Activated CD8-positive, alpha-beta T cell treated with anti-CD3 and anti-CD28 coated beads for 36 hours (primary cell): Measurements from ENCODE around the gene SMIM27. TPM values are rescaled to one million over a fixed set of nuclear protein-coding genes. Genes with fewer than 3 reads are reported as not detected.
A peak's percentile ranks its signal among the peaks of the same experiment; 100 is the strongest.

Experiments
- ATAC-seq: fragments of 200-7000 bp; cut with Tn5 transposase; one replicate; pipeline ENCODE4 v1.10.0; 2021; ENCODE audit warnings: mild to moderate bottlenecking, moderate library complexity
- CTCF ChIA-PET: fragments of 350-600 bp; sonication (Branson Sonifier 250); formaldehyde crosslinking; loops from one replicate; lab custom pipeline; 2021; ENCODE audit warnings: antibody characterized with exemption; lab: Charles Lee
- POLR2A ChIA-PET: fragments of 350-600 bp; sonication (Branson Sonifier 250); formaldehyde crosslinking; loops from one replicate; lab custom pipeline; 2021; ENCODE audit warnings: antibody characterized with exemption; lab: Charles Lee
- DNase-seq: peaks from one replicate; pipeline ENCODE4 v3.0.0-alpha.2; 2020
- H3K27ac Mint-ChIP-seq: one replicate; pipeline ENCODE4 v1.8.0; 2021; ENCODE audit warnings: mild to moderate bottlenecking, mixed read lengths
- H3K27me3 Mint-ChIP-seq: one replicate; pipeline ENCODE4 v1.8.0; 2021; ENCODE audit warnings: mixed read lengths
- H3K36me3 Mint-ChIP-seq: one replicate; pipeline ENCODE4 v1.8.0; 2021; ENCODE audit warnings: low read depth, mixed read lengths
- H3K4me1 Mint-ChIP-seq: one replicate; pipeline ENCODE4 v1.8.0; 2021; ENCODE audit warnings: low read depth, mixed read lengths
- H3K4me3 Mint-ChIP-seq: one replicate; pipeline ENCODE4 v1.8.0; 2021; ENCODE audit warnings: mild to moderate bottlenecking, moderate library complexity, mixed read lengths
- H3K9me3 Mint-ChIP-seq: one replicate; pipeline ENCODE4 v1.8.0; 2021; ENCODE audit warnings: mixed read lengths
- intact Hi-C: fragments of 100-400 bp; cut with micrococcal nuclease; formaldehyde crosslinking; loops from one replicate; pipeline ENCODE4 v1.10.0; 2022
- total RNA-seq, 2 experiments: library from RNA; stranded (reverse); gene quantifications; one replicate each; pipeline ENCODE4 v1.2.3, GENCODE V29; 2021
- TF ChIP-seq, protein P1 (sequence below): fragments of 200-600 bp; IDR thresholded peaks from one replicate; pipeline ENCODE4 v1.8.0; 2022; ENCODE audit warnings: antibody characterized with exemption, mild to moderate bottlenecking

The SMIM27 gene
- total RNA-seq, 2 experiments from 2014 or later = 28.0 to 30.9 TPM

DNA sequence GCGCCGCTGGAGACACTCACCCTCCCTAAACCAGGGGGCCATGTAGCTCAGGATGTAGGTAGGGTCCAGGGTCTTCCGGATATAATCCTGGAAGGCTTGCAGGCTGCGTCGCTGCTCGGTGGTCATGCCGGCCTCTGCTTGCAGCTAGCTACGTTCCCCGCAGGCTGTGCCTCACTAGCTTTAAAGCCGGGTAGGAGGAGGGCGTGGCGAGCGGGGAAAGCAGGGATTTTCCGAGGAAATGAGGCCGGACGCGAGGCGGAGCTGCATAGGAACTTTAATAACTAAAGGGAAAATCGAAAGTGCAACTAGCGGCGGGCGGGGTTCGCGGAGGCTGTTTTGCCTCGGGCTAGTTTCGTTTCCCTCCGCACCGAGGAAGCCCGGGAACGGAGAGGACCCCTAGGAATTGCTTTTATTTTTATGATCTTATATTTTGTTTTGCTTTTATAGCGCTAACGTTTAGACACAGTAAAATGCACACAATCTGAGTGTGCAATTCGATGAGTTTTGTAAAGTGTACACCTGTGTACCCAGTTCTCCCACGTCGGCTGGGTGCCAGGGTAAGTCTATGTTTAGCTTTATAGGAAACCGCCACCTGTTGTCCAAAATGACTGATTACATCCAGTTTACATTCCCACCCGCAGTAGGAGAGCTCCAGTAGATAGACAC lies 26.0 kb upstream of the SMIM27 start, which contains the start of gene RIGI:
Gene RIGI, minus strand, starts transcription at position 156 of the 666 bp plus-strand sequence. Its CDS starts 30 bp downstream, at position 126.
- POLR2A ChIA-PET = interaction anchor here (0.7 to 2.4 kb wide), 8 partner anchors 10 to 499 kb away, joined by 3 to 11 read pairs (median 4); partner anchors contain the start of genes DNAJA1, NDUFB6, SMIM27 and TOPORS

DNA sequence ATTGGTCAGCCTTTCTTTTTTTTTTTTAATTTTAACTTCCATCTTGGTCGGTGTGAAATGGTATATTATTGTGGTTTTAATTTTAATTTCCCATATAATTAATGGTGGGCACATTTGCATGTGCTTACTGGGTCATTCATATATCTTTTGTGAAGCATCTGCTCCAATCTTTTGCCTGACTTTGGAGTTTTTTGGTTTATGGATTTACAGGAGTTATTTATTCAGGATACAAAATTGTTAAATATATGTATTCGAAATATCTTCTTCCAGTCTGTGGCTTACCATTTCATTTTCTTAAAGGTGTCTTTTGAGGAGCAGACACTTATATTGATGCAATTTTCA lies 25.4 kb upstream of the SMIM27 start:
- TF ChIP-seq, protein P1, sequence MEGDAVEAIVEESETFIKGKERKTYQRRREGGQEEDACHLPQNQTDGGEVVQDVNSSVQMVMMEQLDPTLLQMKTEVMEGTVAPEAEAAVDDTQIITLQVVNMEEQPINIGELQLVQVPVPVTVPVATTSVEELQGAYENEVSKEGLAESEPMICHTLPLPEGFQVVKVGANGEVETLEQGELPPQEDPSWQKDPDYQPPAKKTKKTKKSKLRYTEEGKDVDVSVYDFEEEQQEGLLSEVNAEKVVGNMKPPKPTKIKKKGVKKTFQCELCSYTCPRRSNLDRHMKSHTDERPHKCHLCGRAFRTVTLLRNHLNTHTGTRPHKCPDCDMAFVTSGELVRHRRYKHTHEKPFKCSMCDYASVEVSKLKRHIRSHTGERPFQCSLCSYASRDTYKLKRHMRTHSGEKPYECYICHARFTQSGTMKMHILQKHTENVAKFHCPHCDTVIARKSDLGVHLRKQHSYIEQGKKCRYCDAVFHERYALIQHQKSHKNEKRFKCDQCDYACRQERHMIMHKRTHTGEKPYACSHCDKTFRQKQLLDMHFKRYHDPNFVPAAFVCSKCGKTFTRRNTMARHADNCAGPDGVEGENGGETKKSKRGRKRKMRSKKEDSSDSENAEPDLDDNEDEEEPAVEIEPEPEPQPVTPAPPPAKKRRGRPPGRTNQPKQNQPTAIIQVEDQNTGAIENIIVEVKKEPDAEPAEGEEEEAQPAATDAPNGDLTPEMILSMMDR = no peak
- DNase-seq (no peak), ATAC-seq (no peak)
- Mint-ChIP-seq H3K4me1 (peaks cover 44% of the 10 kb centered on the region), H3K36me3 (peaks cover 21% of the 10 kb centered on the region), H3K27ac (peak overlapping the region; percentile 85), H3K4me3 (peak overlapping the region; percentile 85), H3K27me3 (no peaks in the 10 kb centered on the region), H3K9me3 (peaks cover 6% of the 10 kb centered on the region)
- CTCF ChIA-PET = interaction anchor here (0.6 to 3.3 kb wide), 9 partner anchors 17 to 147 kb away, joined by 3 to 44 read pairs (median 15); partner anchors contain the start of genes ACO1 and NDUFB6
- POLR2A ChIA-PET = interaction anchor here (0.8 to 2.4 kb wide), 5 partner anchors 10 to 499 kb away, joined by 3 to 11 read pairs (median 5); partner anchors contain the start of genes DNAJA1, SMIM27 and TOPORS
- intact Hi-C loops = loop anchor here (1.0 to 10.0 kb wide), 3 partner anchors 24 to 147 kb away; partner anchors contain the start of gene NDUFB6

More for the DNA sequence above, 26.0 kb upstream of the SMIM27 start, which contains the start of gene RIGI:
- TF ChIP-seq, protein P1 = peak; percentile 59
- peaks cover 49% of the 10 kb centered on the region for H3K4me1 Mint-ChIP-seq
- CTCF ChIA-PET = interaction anchor here (0.6 to 3.3 kb wide), 14 partner anchors 8 to 443 kb away, joined by 3 to 44 read pairs (median 4); partner anchors contain the start of genes ACO1 and NDUFB6
- H3K9me3 Mint-ChIP-seq = peaks cover 6% of the 10 kb centered on the region
- intact Hi-C loops = loop anchor here (1.0 to 10.0 kb wide), 3 partner anchors 25 to 147 kb away; partner anchors contain the start of gene NDUFB6
- ATAC-seq (peak; percentile 75), DNase-seq (peak; percentile 81)
- peak within 1 kb of the TSS; percentile 85 for H3K4me3 Mint-ChIP-seq
- peak within 1 kb of the TSS; percentile 85 for H3K27ac Mint-ChIP-seq
- peaks cover 26% of the 10 kb centered on the region for H3K36me3 Mint-ChIP-seq
- no peaks in the 10 kb centered on the region for H3K27me3 Mint-ChIP-seq

DNA sequence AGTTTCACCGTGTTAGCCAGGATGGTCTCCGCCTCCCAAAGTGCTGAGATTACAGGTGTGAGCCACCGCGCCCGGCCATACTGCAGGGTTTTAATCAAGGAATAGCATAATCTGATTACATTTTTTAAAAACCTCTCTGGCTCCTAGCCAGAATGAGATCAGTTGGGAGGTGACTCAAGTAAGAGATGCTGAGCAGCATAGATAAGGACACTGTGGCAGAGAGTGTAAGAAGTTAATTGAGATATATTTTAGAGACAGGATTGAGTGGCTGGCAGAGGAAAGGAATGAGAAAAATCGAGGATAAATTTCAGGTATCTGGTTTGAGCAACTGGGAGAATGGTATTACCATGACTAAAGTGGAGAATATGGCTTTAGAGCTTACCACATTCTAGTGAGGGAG lies 18.8 kb upstream of the SMIM27 start:
- H3K27ac Mint-ChIP-seq = no peak overlapping the region
- intact Hi-C loops = no loop called here
- no peak overlapping the region for H3K4me3 Mint-ChIP-seq
- no peaks in the 10 kb centered on the region for H3K4me1 Mint-ChIP-seq
- CTCF ChIA-PET = interaction anchor here (3.4 kb wide), 1 partner anchor 154 kb away, joined by 18 read pairs; no protein-coding TSS in a partner anchor
- ATAC-seq (no peak), DNase-seq (no peak)
- H3K9me3 Mint-ChIP-seq = no peaks in the 10 kb centered on the region
- POLR2A ChIA-PET = interaction anchor here (1.7 kb wide), 1 partner anchor 12 kb away, joined by 4 read pairs; no protein-coding TSS in a partner anchor
- no peaks in the 10 kb centered on the region for H3K27me3 Mint-ChIP-seq
- H3K36me3 Mint-ChIP-seq = peaks cover 1% of the 10 kb centered on the region
- TF ChIP-seq, protein P1 = no peak

DNA sequence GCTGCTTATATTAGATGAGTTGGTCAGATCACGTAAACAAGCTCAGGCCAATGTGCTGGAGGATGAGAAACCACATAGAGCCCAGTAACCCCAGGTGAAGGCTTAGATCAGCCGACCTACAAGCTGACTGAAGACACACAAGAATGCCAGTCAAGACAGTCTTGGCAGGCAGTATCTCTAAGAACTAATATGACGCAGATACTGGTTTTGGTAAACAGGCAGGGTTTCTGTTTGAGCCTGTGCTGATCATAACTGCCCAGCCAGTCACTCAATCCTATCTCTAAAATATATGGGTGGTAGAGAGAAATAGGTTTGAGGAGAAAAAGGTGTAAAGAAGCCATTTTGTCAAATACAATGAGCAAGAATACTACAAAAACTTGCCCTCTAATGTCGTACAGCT lies 18.3 kb upstream of the SMIM27 start:
- Mint-ChIP-seq H3K9me3 (no peaks in the 10 kb centered on the region), H3K36me3 (peaks cover 1% of the 10 kb centered on the region), H3K27ac (no peak overlapping the region), H3K27me3 (no peaks in the 10 kb centered on the region), H3K4me1 (no peaks in the 10 kb centered on the region), H3K4me3 (no peak overlapping the region)
- ATAC-seq = no peak
- intact Hi-C loops = no loop called here
- ChIA-PET POLR2A (interaction anchor here (1.7 kb wide), 1 partner anchor 11 kb away, joined by 4 read pairs; no protein-coding TSS in a partner anchor), CTCF (interaction anchor here (1.2 to 3.4 kb wide), 2 partner anchors 8 to 154 kb away, joined by 3 to 18 read pairs; no protein-coding TSS in a partner anchor)
- DNase-seq = no peak
- TF ChIP-seq, protein P1 = no peak
